Measurements from ENCODE around the gene PSMA3.

The PSMA3 gene

DNA sequence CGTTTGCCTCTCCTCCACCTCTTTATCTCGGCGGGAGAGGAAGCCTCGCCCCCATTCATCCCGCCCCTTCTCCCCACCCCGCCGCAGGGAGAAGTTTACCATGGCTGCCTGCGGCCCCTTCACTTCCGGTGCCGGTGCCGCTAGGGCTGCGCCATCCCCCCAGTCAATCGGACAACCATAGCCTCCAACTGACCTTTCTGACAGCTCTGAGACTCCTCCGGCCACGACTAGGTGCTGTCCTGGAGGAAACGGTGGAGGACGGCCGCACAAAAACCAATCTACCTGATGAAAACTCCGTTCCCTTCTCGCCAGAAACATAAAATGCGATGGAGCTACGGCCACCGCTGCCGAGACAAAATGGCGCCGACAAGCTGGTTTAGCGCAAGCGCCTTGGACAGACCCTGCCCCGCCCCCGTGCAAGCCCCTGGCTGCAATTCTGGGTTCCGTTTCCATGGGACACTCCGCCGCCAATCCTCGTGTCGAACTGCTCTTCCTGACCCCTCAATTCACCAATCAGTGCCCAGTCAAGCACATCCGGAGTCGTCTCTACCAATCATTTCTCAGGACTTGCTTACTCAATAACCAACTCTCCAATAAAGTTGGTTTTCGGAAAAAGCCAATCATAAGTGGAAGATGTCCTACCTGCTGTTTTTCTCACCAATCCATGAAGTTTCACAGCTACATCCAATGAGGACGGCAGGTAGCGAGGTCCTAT lies 53.3 kb downstream of the PSMA3 start:
- peak; percentile 100 for DNase-seq (ENCODE audit: low read depth)
- H3K4me3 ChIP-seq (ENCODE audit: low read depth, low read length) = peak overlapping the region; percentile 88
- TF ChIP-seq CTCF (IDR thresholded peaks at IDR 0.05; ENCODE audit: low read depth, low read length) = no peak
- no peak; the same call in 1 of the 2 replicates for TF ChIP-seq MAX (IDR thresholded peaks at IDR 0.05; ENCODE audit: low read depth, low read length)
- TF ChIP-seq POLR2A (IDR thresholded peaks at IDR 0.05; ENCODE audit: extremely low read depth, insufficient read length) = peak; percentile 74

- peak; percentile 78 for DNase-seq (ENCODE audit: low read depth)
Measured at GRCh38 chr14:58298477-58299400, 54.1 kb downstream of the PSMA3 start, which contains the start of gene ARID4A. Gene ARID4A, plus strand, starts transcription at chr14:58298555. Its CDS starts 1,300 bp downstream, at chr14:58299855.

GRCh38 chr14:58299401-58300330 lies 55.0 kb downstream of the PSMA3 start:
- H3K4me3 ChIP-seq (ENCODE audit: low read depth, low read length) = peak overlapping the region; percentile 88
- DNase-seq (ENCODE audit: low read depth) = peak; percentile 44
- TF ChIP-seq POLR2A (IDR thresholded peaks at IDR 0.05; ENCODE audit: extremely low read depth, insufficient read length) (no peak), CTCF (IDR thresholded peaks at IDR 0.05; ENCODE audit: low read depth, low read length) (no peak), MYC (IDR thresholded peaks at IDR 0.05; ENCODE audit: low read depth, low read length) (peak; percentile 28; the same call in 1 of the 2 replicates)

More at GRCh38 chr14:58298477-58299400, 54.1 kb downstream of the PSMA3 start, which contains the start of gene ARID4A:
- TF ChIP-seq MAX (IDR thresholded peaks at IDR 0.05; ENCODE audit: low read depth, low read length) = no peak
- peak; percentile 78 for TF ChIP-seq POLR2A (IDR thresholded peaks at IDR 0.05; ENCODE audit: extremely low read depth, insufficient read length)
- TF ChIP-seq MYC (IDR thresholded peaks at IDR 0.05; ENCODE audit: low read depth, low read length) = no peak; the same call in 1 of the 2 replicates
- peak within 1 kb of the TSS; percentile 88 for H3K4me3 ChIP-seq (ENCODE audit: low read depth, low read length)

- DNase-seq (ENCODE audit: low read depth) = no peak
- TF ChIP-seq MAX (IDR thresholded peaks at IDR 0.05; ENCODE audit: low read depth, low read length) (no peak), CTCF (IDR thresholded peaks at IDR 0.05; ENCODE audit: low read depth, low read length) (no peak)
- no peak overlapping the region for H3K4me3 ChIP-seq (ENCODE audit: low read depth, low read length)
Measured at GRCh38 chr14:58301416-58301815, 56.8 kb downstream of the PSMA3 start.

GRCh38 chr14:58305730-58306129 lies 61.1 kb downstream of the PSMA3 start:
- TF ChIP-seq MYC (IDR thresholded peaks at IDR 0.05; ENCODE audit: low read depth, low read length) (no peak), POLR2A (IDR thresholded peaks at IDR 0.05; ENCODE audit: extremely low read depth, insufficient read length) (no peak), CTCF (IDR thresholded peaks at IDR 0.05; ENCODE audit: low read depth, low read length) (no peak), MAX (IDR thresholded peaks at IDR 0.05; ENCODE audit: low read depth, low read length) (no peak)
- no peak overlapping the region for H3K4me3 ChIP-seq (ENCODE audit: low read depth, low read length)
- DNase-seq (ENCODE audit: low read depth) = no peak
